Lower lobe of right lung (tissue), 2 donors: ENCODE measurements around the gene HEXIM1. TPM values are rescaled to one million over a fixed set of nuclear protein-coding genes. Genes with fewer than 3 reads are reported as not detected.

Experiments used
- ATAC-seq, 2 donors: fragments of 200-7000 bp; cut with Tn5 transposase; one replicate each; pipeline ENCODE4 v1.9.1; 2020 to 2022; ENCODE audit warnings: mild to moderate bottlenecking in 2 of 2, moderate library complexity in 2 of 2
- DNase-seq: peaks from one replicate; pipeline ENCODE4 v3.0.0-alpha.2; 2020
- H3K27ac ChIP-seq: fragments of 200-600 bp; one replicate; pipeline ENCODE4 v1.8.0; 2022
- H3K27me3 ChIP-seq: fragments of 200-600 bp; one replicate; pipeline ENCODE4 v1.8.0; 2022; ENCODE audit warnings: low read depth
- H3K36me3 ChIP-seq: fragments of 200-600 bp; one replicate; pipeline ENCODE4 v1.8.0; 2022; ENCODE audit warnings: mild to moderate bottlenecking
- H3K4me1 ChIP-seq: fragments of 200-600 bp; one replicate; pipeline ENCODE4 v1.8.0; 2022
- H3K4me3 ChIP-seq: fragments of 200-600 bp; one replicate; pipeline ENCODE4 v1.8.0; 2022; ENCODE audit warnings: mild to moderate bottlenecking
- H3K9me3 ChIP-seq: fragments of 200-600 bp; one replicate; pipeline ENCODE4 v1.8.0; 2022
- CTCF ChIP-seq: fragments of 200-600 bp; IDR thresholded peaks from one replicate; pipeline ENCODE4 v1.8.0; 2022; ENCODE audit warnings: antibody characterized with exemption, mild to moderate bottlenecking
- intact Hi-C: fragments of 100-400 bp; cut with DNase I; formaldehyde crosslinking; loops from one replicate; pipeline ENCODE4 v1.11.0; 2022
- total RNA-seq: library from RNA; stranded (reverse); fragmentation: NEBNext Ultra II Directional; extraction: Animal tissue kit (Norgen Biotek cat#: 25700); gene quantifications from one replicate; pipeline ENCODE4 v1.2.1, GENCODE V29; 2021
- donor health status: DM: no; HTN: yes; CAD: no; lungs with severe emphysema.

The HEXIM1 gene
- total RNA-seq, 1 donor from 2014 or later: 33.9 TPM

- TF ChIP-seq CTCF: no peak
- no peak overlapping the region for H3K27ac ChIP-seq
- ATAC-seq: no peak
- H3K9me3 ChIP-seq: no peaks in the 10 kb centered on the region
- H3K36me3 ChIP-seq: peaks cover 33% of the 10 kb centered on the region
- no peak overlapping the region for H3K4me3 ChIP-seq
- no peaks in the 10 kb centered on the region for H3K4me1 ChIP-seq
- H3K27me3 ChIP-seq: no peaks in the 10 kb centered on the region
- no peak for DNase-seq
- intact Hi-C loops: no loop called here
These were observed 36.4 kb upstream of the HEXIM1 start for GRCh38 chr17:45111850-45112249.

- DNase-seq (no peak), ATAC-seq (no peak)
- Histone ChIP-seq H3K27me3 (no peaks in the 10 kb centered on the region), H3K9me3 (no peaks in the 10 kb centered on the region), H3K4me3 (no peak overlapping the region), H3K27ac (no peak overlapping the region), H3K4me1 (no peaks in the 10 kb centered on the region), H3K36me3 (peaks cover 25% of the 10 kb centered on the region)
- no peak for TF ChIP-seq CTCF
- intact Hi-C loops: no loop called here
These were observed 35.5 kb upstream of the HEXIM1 start for GRCh38 chr17:45112559-45113423.

- H3K27ac ChIP-seq: no peak overlapping the region
- H3K27me3 ChIP-seq: no peaks in the 10 kb centered on the region
- H3K9me3 ChIP-seq: no peaks in the 10 kb centered on the region
- intact Hi-C loops: no loop called here
- no peak for ATAC-seq
- H3K4me1 ChIP-seq: no peaks in the 10 kb centered on the region
- no peak overlapping the region for H3K4me3 ChIP-seq
- TF ChIP-seq CTCF: no peak
- H3K36me3 ChIP-seq: peaks cover 23% of the 10 kb centered on the region
- DNase-seq: no peak
These were observed 34.9 kb upstream of the HEXIM1 start for GRCh38 chr17:45113424-45113754.

- peaks cover 21% of the 10 kb centered on the region for H3K36me3 ChIP-seq
- H3K4me1 ChIP-seq: no peaks in the 10 kb centered on the region
- DNase-seq (no peak), ATAC-seq (no peak)
- TF ChIP-seq CTCF: no peak
- H3K27me3 ChIP-seq: no peaks in the 10 kb centered on the region
- no peak overlapping the region for H3K27ac ChIP-seq
- H3K4me3 ChIP-seq: no peak overlapping the region
- intact Hi-C loops: no loop called here
- H3K9me3 ChIP-seq: no peaks in the 10 kb centered on the region
These were observed 34.0 kb upstream of the HEXIM1 start for GRCh38 chr17:45114117-45114932.

- ATAC-seq: no peak
- TF ChIP-seq CTCF: no peak
- Histone ChIP-seq H3K9me3 (no peaks in the 10 kb centered on the region), H3K4me3 (no peak overlapping the region), H3K36me3 (peaks cover 27% of the 10 kb centered on the region), H3K27ac (no peak overlapping the region), H3K27me3 (no peaks in the 10 kb centered on the region), H3K4me1 (no peaks in the 10 kb centered on the region)
- DNase-seq: no peak
- intact Hi-C loops: no loop called here
These were observed 33.2 kb upstream of the HEXIM1 start for GRCh38 chr17:45115015-45115625.
